CD4-positive, alpha-beta T cell treated with Interleukin-4 for 1 hour (primary cell): ENCODE results near the gene ETHE1.
"Not testable (repeated sequence)": the region's sequence is repeated elsewhere in the genome, so short reads cannot be mapped to it uniquely, and the experiment has no call there.

Experiments used
- DNase-seq, 2 donors: peaks; one replicate each; pipeline ENCODE4 v3.0.0-alpha.2; 2020 to 2022

ETHE1 gene

GRCh38 chr19:43522929-43523328, 4.1 kb downstream of the ETHE1 start:
- no peak for DNase-seq

- peak; percentile 80 for DNase-seq
Observed at GRCh38 chr19:43519436-43520088, 7.4 kb downstream of the ETHE1 start.

- no peak for DNase-seq
Observed at GRCh38 chr19:43518051-43518450, 8.9 kb downstream of the ETHE1 start.

- not testable (repeated sequence) for DNase-seq
Observed at GRCh38 chr19:43512399-43512798, 14.6 kb downstream of the ETHE1 start.

GRCh38 chr19:43511324-43511723, 15.7 kb downstream of the ETHE1 start:
- no peak for DNase-seq

GRCh38 chr19:43510713-43511112, 16.3 kb downstream of the ETHE1 start:
- DNase-seq, result no peak

GRCh38 chr19:43507880-43508279, 19.1 kb downstream of the ETHE1 start:
- DNase-seq, result no peak

GRCh38 chr19:43506629-43507028, 20.4 kb downstream of the ETHE1 start:
- DNase-seq, result no peak

GRCh38 chr19:43505941-43506340, 21.1 kb downstream of the ETHE1 start:
- DNase-seq, result peak in 1 of 2 donors; percentile 17

- no peak for DNase-seq
Observed at GRCh38 chr19:43505186-43505456, 21.9 kb downstream of the ETHE1 start.

GRCh38 chr19:43504426-43505185, 22.4 kb downstream of the ETHE1 start, which contains the start of gene PHLDB3:
PHLDB3 (minus strand) TSS chr19:43504746; CDS start chr19:43504118, 628 bp downstream.
- peak; percentile 54 to 61 for DNase-seq

- peak; percentile 97 to 98 for DNase-seq
Observed at GRCh38 chr19:43503501-43504425, 23.2 kb downstream of the ETHE1 start.

- DNase-seq, result no peak
Observed at GRCh38 chr19:43502419-43502976, 24.5 kb downstream of the ETHE1 start.

- no peak for DNase-seq
Observed at GRCh38 chr19:43501661-43502418, 25.2 kb downstream of the ETHE1 start.

- no peak for DNase-seq
Observed at GRCh38 chr19:43499042-43499441, 28.0 kb downstream of the ETHE1 start.

GRCh38 chr19:43498233-43498842, 28.7 kb downstream of the ETHE1 start:
- DNase-seq, result no peak

- no peak for DNase-seq
Observed at GRCh38 chr19:43496960-43497359, 30.0 kb downstream of the ETHE1 start.

GRCh38 chr19:43495082-43495481, 31.9 kb downstream of the ETHE1 start:
- DNase-seq, result no peak

GRCh38 chr19:43490759-43491158, 36.2 kb downstream of the ETHE1 start:
- DNase-seq, result no peak

- DNase-seq, result no peak
Observed at GRCh38 chr19:43489979-43490599, 36.9 kb downstream of the ETHE1 start.

- no peak for DNase-seq
Observed at GRCh38 chr19:43489310-43489709, 37.7 kb downstream of the ETHE1 start.
